Fibroblast of the aortic adventitia (primary cell): ENCODE measurements around the gene NCKAP5L. TPM values are rescaled to one million over a fixed set of nuclear protein-coding genes. Genes with fewer than 3 reads are reported as not detected.

ENCODE experiments used
- DNase-seq: peaks from one replicate; pipeline ENCODE4 v3.0.0-alpha.2; 2010; ENCODE audit warnings: low read depth
- H3K4me3 ChIP-seq: 2 replicates; pipeline ENCODE4 v1.5.1; 2011; ENCODE audit warnings: low read depth, mild to moderate bottlenecking, control low read depth, low read length, moderate library complexity
- total RNA-seq: library from RNA; depleted of rRNA; stranded (reverse); fragments of >200 nt; gene quantifications from 2 replicates; pipeline ENCODE4 v1.2.3, GENCODE V29; 2012; ENCODE audit warnings: low replicate concordance
- TF ChIP-seq, protein P1 (sequence below): IDR thresholded peaks from 2 replicates; pipeline ENCODE4 v1.5.1; 2011; ENCODE audit warnings: mild to moderate bottlenecking, low read length, control low read depth, inconsistent platforms; ENCODE audit not compliant: insufficient read depth

NCKAP5L gene
- total RNA-seq, 1 donor: 27.9 TPM

DNA sequence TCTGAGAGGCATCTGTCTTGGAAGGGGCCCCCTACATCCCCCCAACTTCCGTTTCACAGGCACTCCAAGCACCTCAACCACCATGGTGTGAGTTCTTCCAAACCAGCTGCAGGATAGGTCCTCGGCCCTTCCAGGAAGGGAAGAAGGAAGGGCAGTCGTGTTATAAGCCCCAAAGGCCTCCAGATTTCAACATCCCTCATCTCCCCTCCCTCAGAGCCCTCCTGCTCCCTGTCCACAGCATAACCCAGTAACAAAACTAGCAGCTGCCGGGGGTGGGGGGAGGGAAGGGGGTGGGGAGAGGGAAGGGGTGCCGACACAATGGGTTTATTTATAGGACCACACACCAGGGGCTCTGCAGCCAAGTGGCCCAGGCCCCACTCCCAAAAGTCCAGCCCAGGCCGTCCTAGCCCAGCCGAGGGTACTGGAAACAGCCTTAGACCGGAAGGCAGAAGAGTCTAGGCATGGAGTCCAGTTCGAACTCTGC, 18.3 kb downstream of the NCKAP5L start:
- H3K4me3 ChIP-seq: no peak overlapping the region
- no peak for DNase-seq
- TF ChIP-seq, protein P1, sequence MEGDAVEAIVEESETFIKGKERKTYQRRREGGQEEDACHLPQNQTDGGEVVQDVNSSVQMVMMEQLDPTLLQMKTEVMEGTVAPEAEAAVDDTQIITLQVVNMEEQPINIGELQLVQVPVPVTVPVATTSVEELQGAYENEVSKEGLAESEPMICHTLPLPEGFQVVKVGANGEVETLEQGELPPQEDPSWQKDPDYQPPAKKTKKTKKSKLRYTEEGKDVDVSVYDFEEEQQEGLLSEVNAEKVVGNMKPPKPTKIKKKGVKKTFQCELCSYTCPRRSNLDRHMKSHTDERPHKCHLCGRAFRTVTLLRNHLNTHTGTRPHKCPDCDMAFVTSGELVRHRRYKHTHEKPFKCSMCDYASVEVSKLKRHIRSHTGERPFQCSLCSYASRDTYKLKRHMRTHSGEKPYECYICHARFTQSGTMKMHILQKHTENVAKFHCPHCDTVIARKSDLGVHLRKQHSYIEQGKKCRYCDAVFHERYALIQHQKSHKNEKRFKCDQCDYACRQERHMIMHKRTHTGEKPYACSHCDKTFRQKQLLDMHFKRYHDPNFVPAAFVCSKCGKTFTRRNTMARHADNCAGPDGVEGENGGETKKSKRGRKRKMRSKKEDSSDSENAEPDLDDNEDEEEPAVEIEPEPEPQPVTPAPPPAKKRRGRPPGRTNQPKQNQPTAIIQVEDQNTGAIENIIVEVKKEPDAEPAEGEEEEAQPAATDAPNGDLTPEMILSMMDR: no peak

DNA sequence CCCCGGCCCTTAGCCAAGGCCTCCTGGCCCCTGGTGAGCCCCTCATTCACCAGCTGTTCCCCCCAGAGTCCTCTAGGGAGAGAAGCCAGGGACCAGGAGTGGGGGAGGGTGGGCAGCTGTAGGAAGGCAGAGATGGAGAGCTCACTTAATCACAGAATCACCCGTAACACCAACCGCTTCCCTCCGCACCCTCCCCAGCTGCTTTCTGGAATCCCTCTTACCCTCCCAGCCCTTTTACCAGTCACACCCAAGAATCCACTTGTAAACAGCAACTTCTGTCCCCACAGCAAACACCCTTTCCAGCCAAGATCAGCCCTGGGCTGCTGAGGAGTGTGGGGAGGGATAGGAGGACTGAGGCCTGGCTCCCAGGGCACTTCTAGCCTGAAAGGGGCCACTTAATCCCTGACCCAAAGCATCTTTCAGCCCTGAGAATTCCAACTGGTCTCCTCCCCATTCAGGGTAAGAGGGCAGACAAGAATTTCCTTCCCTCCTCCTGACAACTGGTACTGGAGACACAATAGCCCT, 18.8 kb downstream of the NCKAP5L start:
- H3K4me3 ChIP-seq: no peak overlapping the region
- TF ChIP-seq, protein P1: no peak
- DNase-seq: peak; percentile 27

DNA sequence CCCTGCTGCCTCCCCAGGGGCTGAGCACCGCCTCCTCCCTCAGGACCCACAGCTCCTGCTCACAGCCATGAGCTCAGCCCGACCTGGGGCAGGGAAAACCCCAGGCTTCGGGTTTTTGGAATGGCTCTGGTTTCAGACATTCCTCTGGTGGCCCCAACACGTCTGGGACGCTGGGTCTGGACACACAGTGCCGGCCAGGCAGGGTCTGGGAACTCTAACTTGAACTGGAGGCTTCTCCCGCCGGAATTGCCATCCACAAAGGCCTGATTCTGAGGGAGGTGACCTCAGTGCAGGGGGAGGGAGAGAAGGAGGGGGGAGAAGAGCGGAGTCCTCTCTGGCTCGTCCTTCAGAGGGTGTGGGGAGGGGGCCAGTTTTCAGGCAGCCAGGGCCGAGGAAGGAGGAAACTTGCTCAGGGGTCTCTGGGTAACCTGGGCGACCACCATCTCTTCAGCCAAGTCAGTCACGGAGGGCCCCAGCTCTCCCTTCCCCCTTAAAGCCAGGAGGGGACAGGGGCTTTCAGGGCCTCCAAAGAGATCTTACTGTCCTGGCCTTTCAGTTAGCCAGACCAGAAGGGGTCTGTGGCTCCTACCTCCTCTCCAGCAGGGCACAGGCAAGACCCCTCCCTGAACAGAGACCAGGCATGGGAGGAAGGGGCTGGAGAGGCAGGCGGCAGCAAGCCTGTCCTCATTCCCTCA, 19.4 kb downstream of the NCKAP5L start:
- DNase-seq: no peak
- H3K4me3 ChIP-seq: no peak overlapping the region

DNA sequence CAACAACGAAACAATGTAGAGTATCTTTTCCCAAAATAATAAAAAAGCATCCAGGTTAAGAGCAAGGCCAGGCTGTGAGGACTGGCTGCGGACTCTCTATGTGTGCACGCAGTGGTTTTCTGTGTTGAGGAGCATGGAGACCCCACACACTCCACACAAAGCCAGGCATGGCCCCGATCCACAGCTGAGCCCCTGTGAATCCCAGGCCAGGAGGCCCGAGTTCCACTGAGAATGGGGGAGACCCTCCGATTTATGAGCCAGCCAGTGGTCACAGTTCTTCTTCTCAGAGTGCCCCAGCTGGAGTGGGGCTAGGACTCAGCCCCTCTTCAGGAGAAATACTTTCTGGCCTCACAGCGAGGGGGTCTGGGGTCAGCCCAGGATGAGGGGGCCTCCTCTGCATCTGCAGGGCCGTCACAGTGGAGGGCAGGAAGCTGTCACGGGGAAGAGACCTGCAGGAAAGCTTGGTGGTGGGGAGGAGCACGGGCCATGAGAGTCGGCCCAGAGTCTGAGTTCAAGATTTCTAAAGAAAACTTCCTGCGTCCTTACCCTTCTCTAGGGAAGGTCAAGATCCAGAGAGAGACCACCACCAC, 20.1 kb downstream of the NCKAP5L start:
- DNase-seq: no peak
- no peak overlapping the region for H3K4me3 ChIP-seq
- TF ChIP-seq, protein P1: no peak

More for the DNA sequence above, 19.4 kb downstream of the NCKAP5L start:
- TF ChIP-seq, protein P1: no peak

DNA sequence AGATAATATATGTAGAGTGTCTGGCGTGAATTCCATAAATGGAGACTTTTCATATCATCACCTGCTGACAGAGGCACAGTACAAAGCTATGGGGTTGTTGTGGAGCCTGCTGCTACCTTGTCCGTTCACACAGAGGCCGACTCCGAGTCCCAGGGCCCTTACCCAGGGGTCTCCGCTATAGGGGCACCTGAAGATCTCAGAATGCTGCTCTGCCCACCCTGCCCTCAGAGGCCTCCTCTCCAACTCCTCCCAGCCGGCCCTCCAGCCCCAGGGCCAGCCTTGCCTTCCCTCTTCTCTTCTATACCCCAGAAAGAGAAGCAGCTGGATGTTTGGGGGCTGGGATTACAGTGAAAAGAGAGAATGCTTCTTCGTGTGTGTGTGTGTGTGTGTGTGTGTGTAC, 21.3 kb downstream of the NCKAP5L start:
- no peak overlapping the region for H3K4me3 ChIP-seq
- no peak for DNase-seq
- TF ChIP-seq, protein P1: no peak

DNA sequence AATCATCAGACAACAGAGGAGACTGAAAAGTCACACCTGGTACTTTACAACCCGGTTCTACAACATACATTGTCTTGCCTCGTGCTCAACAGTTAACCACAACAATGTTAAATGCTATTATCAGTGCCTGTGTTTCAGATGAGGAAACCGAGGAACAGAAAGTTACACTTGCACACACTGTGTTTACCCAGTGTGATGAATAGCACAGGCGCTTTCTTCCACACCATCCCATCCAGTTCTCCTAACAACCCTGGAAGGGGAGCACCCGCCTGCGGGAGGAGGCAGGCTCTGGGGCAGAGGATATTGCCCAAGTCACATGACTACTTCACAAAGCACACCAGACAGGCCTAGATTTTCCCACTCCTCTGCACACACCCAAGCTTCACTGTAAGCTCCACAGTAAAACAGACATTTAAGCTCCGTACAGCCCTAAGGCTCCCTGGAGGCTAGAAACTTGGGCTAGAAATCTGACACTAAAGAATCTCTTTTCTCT, 21.8 kb downstream of the NCKAP5L start:
- H3K4me3 ChIP-seq: no peak overlapping the region
- no peak for DNase-seq
- TF ChIP-seq, protein P1: no peak
